ENCODE data around the gene ABCA13. TPM values are rescaled to one million over a fixed set of nuclear protein-coding genes. Genes with fewer than 3 reads are reported as not detected.

Gene ABCA13
- total and polyA plus RNA-seq, 2 donors (not counting 3 experiments of a cell fraction or from before 2014, with no cell fraction given): 0.01 to 0.11 TPM

DNA sequence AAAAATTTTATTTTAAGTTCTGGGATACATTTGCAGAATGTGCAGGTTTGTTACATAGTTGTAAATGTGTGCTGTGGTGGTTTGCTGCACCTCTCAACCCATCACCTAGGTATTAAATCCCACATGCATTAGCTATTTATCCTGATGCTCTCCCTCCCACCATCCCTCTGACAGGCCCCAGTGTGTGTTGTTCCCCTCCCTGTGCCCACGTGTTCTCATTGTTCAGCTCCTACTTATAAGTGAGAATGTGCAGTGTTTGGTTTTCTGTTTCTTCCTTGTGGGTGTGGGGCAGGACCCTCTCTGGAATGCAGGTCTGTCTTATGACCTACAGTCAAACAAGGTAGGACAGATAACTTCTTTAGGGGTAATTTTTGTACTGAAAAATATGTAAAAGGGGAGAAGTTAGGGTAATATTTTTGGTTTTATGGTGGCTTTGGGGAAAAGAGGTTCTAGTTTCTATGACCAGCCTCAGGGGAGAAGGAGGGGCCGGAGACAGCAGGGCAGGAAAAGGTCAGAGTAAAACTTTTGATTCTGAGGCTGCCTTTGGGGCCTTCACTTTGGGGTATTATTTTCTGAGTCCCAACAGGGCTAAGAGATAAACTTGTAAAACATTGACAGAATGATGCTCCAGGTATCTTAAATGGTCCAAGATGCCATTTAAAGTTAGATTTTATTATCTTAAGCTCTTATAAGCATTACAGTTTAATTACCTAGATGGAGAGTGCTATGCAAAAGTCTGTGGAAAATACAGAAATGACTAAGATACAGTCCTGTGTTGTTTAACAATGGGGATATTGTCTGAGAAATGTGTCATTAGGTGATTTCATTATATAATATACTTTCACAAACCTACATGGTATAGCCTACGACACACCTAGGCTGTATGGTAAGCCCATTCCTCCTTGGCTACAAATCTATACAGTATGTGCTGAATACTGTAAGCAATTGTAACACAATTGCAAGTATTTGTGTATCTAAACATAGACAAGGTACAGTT is 354.8 kb downstream of the ABCA13 start:
- intact Hi-C loops (cut with micrococcal nuclease): no loop called here
- Histone ChIP-seq H3K4me3 (replicated peaks in 1 of 3; ENCODE audit: insufficient read depth in 1 of 3, low read depth in 1 of 3, low read length in 3 of 3) (no peak overlapping the region), H3K9ac (replicated peaks; ENCODE audit: extremely low read depth, insufficient read depth, low read length) (no peak overlapping the region), H3K27me3 (ENCODE audit: control insufficient read depth in 2 of 2, insufficient read depth in 2 of 2, low read length in 2 of 2) (no peaks in the 10 kb centered on the region), H3K27ac (ENCODE audit: insufficient read depth, low read depth, low read length) (no peak overlapping the region), H2AFZ (ENCODE audit: low read depth, low read length) (no peak overlapping the region), H3K9me1 (replicated peaks; ENCODE audit: control insufficient read depth, extremely low read depth, insufficient read depth, low read length) (no peaks in the 10 kb centered on the region), H3K36me3 (ENCODE audit: control insufficient read depth in 2 of 2, extremely low read depth in 1 of 2, insufficient read depth in 2 of 2, low read length in 2 of 2) (no peaks in the 10 kb centered on the region), H3K79me2 (ENCODE audit: control insufficient read depth, insufficient read depth, low read length) (no peaks in the 10 kb centered on the region), H3K9me3 (replicated peaks; ENCODE audit: control insufficient read depth, insufficient read depth, low read length) (no peaks in the 10 kb centered on the region), H3K4me1 (ENCODE audit: control insufficient read depth, extremely low read depth, insufficient read depth, low read length) (no peaks in the 10 kb centered on the region), H3K4me2 (ENCODE audit: insufficient read depth, low read length) (no peak overlapping the region), H4K20me1 (replicated peaks; ENCODE audit: control insufficient read depth, extremely low read depth, insufficient read depth, low read length) (no peaks in the 10 kb centered on the region)
- BruUV-seq (replicated peaks): no TSS peak
- dilution Hi-C loops (cut with MboI; ENCODE audit: extremely low pct_ligation_motif_present, low sequenced_read_pairs): no loop called here
- DNase-seq (ENCODE audit: low read depth, low spot score) (no peak), FAIRE-seq (no peak)
- CTCF ChIA-PET: no interaction called here
- POLR2A ChIA-PET: no interaction called here
- TF ChIP-seq POLR2A (IDR thresholded peaks at IDR 0.05; ENCODE audit: low read depth, low read length) (no peak), MAX (IDR thresholded peaks at IDR 0.05; ENCODE audit: insufficient read depth, insufficient read length) (no peak), MYC (IDR thresholded peaks at IDR 0.05; ENCODE audit: low read depth, low read length) (no peak), POLR2AphosphoS5 (IDR thresholded peaks at IDR 0.05; ENCODE audit: insufficient read depth, low read depth, low read length) (no peak), EZH2 (IDR thresholded peaks at IDR 0.05; ENCODE audit: borderline replicate concordance, low read depth, low read length, severe bottlenecking) (no peak), FOS (IDR thresholded peaks at IDR 0.05; ENCODE audit: borderline replicate concordance, insufficient read depth, low read length) (no peak), JUN (IDR thresholded peaks at IDR 0.05; ENCODE audit: borderline replicate concordance, insufficient read depth, insufficient read length, low read depth) (no peak), GATA2 (IDR thresholded peaks at IDR 0.05; ENCODE audit: insufficient read depth, insufficient read length, low read depth, low read length) (no peak)
- TF ChIP-seq, protein P1, sequence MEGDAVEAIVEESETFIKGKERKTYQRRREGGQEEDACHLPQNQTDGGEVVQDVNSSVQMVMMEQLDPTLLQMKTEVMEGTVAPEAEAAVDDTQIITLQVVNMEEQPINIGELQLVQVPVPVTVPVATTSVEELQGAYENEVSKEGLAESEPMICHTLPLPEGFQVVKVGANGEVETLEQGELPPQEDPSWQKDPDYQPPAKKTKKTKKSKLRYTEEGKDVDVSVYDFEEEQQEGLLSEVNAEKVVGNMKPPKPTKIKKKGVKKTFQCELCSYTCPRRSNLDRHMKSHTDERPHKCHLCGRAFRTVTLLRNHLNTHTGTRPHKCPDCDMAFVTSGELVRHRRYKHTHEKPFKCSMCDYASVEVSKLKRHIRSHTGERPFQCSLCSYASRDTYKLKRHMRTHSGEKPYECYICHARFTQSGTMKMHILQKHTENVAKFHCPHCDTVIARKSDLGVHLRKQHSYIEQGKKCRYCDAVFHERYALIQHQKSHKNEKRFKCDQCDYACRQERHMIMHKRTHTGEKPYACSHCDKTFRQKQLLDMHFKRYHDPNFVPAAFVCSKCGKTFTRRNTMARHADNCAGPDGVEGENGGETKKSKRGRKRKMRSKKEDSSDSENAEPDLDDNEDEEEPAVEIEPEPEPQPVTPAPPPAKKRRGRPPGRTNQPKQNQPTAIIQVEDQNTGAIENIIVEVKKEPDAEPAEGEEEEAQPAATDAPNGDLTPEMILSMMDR (IDR thresholded peaks at IDR 0.05; ENCODE audit: extremely low read depth in 1 of 2, insufficient read depth in 1 of 2, low read depth in 1 of 2, low read length in 2 of 2): no peak
